HCEC 1CT (cell line): ENCODE data around the gene DNAJC11.
"Not testable (repeated sequence)": the region's sequence is repeated elsewhere in the genome, so short reads cannot be mapped to it uniquely, and the experiment has no call there.

Source experiments
- DNase-seq: peaks from one replicate; pipeline ENCODE4 v3.0.0-alpha.2; 2017

Gene DNAJC11

DNA sequence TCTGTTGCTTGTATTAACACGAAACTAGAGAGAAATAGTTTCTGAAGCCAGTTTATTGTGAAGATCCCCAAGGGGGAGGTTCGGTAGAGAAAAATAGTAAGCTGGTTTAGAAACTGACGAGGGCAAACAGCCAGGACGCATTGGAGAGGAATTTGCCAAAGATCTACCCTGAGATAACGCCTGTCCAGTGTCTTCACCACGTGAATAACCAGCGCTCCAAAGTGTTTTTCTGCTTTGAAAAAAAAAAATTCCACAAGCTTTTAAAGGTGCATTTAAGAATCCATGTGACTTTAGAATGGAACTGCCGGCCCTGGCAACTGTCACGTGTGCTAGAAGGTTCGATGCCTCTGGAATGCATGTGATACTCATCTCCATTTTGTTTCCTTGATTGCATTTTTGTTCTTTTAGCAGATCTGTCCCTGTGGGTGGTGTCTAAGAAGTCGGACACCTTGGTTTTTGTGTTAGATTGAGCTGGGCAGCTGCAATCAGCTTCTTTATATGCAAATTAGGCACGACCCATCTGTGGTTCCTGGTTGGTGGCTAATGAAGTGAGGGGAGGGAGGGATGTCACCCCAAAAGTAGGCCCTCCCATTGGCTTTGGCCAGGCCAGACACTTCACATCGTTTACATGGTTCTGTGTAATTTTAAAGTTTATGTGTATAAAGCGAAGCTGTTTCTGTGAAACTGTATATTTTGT, 78.2 kb downstream of the DNAJC11 start:
- no peak for DNase-seq

DNA sequence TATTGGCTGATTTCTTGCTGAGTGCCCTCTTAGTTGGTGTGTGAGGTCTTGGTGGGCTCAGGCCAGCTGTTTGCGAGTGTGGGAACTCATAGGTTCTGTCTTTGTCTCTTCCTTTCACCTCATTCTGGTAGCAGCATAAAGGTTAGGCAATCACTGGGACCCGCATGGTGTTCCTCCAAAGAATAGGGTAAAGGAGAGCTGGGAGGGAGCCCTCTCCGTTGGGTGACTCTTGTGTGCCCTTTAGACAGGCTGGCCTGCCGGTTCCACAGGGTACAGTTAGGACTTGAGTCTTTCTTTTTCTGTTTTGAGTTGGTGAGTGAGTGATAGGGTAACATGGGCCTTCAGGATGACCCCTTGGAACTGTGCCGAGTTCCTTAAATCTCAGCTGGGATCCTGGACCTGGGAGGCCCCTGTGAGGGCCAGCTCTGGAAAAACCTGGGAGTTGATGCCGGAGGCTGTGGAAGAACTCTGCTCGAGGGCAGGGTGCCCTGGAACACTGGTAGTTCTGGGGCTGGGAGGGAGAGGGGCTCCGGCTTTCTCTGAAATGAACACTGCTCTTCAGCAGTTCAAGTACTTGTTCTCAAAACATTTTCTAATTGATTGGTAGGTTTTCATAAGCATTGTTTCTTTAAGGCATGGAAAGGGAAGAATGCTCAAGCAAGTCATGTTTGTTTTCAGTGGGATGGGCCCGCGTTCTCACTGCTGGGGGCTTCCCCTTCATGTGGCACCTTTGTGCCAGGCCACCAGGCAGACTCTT, 79.0 kb downstream of the DNAJC11 start:
- no peak for DNase-seq

DNA sequence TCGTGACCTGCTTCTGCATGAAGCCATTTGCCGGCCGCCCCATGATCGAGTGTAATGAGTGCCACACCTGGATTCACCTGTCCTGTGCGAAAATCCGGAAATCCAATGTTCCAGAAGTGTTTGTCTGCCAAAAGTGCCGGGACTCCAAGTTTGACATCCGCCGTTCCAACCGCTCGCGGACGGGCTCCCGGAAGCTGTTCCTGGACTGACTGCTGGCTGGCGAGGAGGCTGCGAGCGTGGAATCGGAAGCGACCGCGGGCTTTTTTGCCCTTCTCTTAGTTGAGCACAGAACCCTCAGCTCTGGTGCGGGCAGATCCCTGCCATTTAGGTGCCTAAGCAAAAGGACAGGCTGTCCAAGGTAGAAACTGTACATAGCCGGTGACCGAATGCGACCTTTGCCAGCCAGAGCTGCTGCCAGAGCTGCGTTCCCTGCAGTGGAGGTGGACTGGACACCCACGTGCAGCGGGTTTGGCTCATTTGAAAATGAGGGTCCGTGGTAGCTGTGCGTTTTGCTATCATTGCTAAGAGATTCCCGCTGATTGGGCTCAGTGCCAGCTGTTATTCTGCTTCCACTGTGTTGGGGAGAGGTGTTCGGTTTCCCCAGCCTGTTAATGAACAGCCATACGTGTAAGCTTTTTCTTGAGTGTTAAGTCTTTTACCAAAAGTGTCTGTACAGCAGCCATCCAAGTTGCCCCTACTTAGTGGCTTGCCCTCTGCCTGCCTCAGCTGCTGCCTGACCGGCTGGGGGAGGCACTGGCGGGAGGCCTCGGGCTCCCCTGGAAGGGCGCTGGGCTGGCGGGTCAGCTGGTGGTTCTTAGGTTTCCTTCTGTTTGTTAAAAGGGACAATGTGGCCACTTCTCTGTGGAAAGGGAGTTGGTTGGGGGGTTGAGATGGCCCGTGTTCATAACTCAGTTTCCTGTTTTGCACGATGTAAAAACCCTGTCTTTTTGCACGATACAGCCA, 79.9 kb downstream of the DNAJC11 start:
- no peak for DNase-seq

DNA sequence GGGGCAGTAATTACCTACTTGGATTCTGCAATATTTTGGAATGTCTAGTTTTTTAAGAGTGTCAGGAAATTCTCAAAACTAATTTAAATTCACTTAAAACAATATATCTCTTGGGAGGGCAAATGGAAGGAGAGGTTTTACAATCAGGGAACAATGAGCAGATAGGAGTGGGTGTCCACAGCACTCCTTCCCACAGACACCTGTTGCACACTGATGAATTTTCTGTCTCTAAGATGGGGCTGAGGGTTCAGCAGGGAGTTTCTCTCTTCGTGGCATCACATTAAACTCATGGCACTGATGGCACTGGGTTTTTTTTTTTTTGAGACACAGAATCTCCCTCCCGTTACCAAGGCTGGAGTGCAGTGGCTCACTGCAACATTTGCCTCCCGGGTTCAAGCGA, 82.6 kb downstream of the DNAJC11 start:
- no peak for DNase-seq

DNA sequence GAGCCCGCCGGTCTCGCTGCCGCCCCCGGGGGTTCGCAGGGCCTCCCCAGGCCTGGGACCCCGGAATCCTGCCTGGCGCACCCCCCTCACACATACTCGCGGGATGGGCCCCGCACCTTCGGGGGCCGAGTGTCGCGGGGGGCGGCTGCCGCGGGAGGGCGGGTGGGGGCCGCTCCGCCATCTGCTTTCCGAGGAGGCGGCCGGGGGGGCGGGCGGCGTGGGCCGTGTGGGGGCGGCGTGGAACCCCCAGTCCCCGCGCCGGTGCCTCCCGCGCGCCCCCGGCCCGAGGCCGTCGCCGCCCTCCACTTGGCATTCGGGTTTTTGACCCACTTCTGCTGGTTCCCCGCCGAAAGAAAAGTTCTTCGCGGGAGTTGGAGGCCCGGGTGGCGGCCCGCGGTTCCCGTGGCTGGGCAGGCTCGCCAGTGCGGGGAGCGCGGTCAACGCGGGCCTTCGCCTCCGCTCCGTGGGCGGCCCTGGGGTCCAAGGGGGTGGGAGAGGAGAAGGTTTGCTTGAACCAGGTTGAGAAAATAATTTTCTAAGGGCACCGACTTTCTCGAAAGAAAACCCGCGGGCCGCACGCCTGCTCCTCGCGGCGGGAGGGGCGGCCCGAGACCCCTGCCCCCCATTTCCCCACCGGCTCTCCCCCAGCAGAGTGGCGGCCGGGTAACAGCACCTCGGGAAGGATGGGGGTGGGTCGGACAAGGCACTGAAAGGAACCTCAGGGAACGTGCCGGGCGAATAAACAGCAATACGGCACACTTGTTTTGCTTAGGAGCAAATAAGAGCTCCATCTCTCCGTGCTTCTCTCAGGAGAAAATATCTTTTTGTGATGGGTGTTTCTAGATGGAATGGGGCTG, 86.5 kb downstream of the DNAJC11 start:
- peak; percentile 15 for DNase-seq

DNA sequence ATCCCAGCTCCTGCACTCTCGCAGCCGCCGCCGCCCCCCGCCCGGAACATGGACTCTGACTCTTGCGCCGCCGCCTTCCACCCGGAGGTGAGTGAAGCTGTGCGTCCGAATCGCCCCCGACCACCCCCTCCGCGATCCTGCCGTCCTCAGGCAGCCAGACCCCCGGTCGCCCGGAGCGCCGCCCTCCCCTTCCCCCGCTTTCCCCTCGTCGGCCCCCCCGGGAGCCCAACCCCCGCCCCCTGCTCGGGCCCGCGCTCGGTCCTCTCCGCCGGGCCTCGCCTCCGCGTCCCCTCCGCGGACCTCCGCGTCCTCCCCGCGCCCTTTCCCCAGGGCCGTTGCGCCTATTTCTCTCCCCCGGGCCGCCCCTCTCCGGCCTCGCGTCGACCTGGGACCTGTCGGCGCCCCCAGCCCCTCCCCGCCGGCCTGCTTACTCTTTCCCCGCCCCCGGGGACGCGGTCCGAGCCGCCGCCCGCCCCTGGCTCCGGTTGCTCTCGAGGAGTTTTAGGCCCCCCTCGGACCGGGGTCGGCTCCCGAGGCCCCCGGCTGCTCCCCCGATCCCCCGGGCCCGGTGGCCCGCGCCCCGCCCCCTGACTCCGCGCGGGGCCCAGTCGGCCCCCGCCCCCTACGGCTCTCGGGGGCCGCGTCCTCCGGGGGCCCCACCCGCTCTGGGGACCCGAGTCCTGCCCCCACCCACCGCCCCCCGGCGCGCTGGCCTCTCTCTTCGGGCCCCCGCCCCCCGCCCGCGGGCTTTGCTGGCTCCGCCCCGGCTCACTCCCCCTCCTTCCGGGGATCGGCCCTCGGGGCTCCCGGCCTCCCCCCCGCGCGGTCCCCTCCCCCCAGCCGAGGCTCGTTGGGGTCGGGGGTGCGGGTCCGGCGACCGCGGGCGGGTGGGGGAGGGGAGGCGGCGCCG, 87.3 kb downstream of the DNAJC11 start:
- DNase-seq: no peak

DNA sequence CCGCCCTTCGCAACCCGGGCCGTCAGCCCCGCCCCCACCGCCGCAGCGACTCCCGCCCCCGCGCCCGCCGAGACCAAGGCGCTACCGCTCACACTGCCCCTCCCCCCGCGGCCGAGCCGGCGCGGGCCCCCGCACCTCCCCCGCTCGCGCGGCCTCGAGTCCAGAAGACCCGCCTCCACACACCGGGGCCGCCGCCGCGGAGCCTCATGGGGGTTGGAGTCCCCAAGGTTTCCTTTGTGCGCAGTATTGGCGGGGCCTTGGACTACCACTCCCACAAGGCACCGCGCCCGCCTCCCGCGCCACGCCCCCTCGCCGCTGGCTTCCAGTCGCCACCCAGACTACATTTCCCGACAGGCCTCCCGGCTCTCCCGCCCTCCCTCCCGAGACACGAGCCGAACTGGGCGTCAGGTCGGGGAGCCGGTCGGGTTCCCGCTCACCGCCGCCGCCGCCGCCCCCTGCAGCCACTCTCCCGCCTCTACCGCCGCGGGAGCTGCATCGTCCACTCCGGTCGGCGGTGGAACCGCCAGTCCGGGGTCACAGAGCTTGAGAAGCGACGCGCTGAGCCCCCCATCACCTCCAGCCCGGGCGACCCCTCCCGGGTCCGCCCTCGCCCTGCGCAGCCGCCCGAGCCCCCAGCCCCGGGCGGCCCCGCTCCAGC, 88.1 kb downstream of the DNAJC11 start, which contains the start of gene PHF13:
Gene PHF13 (plus strand): TSS at position 371 of the 658 bp plus-strand sequence. CDS start 336 bp downstream, outside the sequence.
- DNase-seq: peak; percentile 99

DNA sequence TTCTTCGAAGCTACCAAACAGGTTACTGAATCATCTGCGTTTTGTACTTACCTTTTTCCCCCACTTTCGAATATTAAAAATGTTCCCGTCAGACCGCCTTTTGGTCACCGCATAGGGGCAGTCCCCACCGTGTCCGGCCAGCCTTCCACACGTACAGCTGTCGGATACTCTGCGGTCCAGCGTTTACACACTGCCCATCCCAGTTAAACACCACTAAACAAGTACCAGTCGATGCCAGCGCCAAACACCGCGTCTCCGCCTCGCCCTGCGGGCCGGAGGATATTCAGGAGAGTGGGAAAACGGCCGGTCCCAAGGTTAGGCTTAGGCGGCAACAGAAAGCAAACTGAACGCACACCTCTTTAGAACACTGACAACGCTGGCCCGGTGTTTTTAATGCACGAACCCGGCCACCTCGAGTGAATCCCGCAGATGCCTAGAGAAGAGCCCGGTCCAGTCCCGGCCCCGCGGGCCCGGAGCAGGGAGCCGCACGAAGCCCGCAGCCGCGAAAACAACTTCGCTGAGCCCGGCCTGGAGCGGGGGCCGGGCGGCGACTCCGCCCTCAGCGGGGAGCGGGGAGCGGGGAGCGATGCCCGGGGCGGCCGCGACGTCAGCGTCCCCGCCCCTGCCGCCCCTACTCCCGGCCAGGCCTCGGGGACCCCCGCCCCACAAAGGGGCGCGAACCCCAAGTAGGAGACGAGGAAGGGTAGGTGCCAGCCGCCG, 88.8 kb downstream of the DNAJC11 start:
- DNase-seq: peak; percentile 38

DNA sequence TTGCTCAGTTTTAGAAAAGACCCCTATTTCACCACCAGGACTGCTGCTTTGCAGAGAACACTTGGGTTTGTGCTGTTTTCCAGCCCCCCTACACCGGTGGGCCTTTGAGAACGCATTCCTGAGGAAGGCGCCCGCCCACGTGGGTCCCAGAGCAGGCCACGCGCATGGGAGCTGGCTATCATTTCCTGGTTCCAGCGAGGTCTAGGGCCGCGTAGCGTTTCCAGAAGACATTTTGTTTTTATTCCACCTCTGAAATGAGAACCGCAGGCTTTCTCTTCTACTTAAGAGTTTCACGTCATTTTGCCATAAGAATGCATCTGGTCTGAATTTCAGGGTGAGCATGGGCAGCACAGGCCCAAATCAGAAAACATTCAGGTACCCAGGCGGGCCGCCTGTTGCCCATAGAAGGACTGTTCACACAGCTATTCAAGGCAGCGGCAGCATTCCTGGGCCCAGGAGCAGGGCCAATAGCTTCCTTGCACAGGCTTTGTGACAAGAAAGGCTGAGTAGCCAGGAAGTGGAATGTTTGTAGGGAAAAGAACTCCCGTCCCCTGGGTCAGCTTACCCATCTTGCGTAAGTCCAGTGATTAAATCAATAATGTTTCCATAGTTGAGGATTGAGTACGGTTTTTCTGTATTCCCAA, 97.6 kb downstream of the DNAJC11 start:
- peak; percentile 80 for DNase-seq

DNA sequence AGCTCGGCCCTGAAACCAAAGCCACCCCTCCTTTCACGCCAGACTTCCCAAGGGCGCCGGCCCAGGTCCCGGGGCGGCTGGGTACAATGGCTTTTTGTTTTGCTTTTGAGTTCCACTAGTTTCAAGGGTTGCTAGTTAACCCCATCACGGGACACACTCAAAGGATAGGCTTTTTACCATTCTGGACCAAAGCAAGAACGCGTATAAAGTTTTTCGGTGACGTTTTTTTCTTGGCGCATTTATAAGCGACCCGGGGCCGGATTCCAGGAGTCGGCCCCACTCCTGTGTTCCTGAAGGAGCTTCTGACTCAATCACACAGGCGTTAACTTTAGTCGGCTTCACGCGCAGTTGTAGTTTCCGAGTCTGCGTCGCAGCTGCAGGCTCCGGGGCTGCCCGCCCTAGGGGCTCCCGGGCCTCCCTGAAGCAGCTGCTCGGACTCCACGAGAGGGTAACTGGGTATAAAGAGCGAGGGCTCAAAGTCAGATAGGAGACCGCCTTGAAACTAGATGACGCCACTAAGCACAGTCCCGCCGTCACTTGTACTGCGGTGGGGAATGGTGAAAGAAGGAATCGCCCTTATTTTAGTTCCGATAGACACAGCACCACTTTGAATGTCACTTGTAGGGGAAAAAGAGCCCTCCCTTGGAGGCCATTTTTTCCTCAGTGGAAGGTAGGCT, 98.2 kb downstream of the DNAJC11 start:
- peak; percentile 71 for DNase-seq

DNA sequence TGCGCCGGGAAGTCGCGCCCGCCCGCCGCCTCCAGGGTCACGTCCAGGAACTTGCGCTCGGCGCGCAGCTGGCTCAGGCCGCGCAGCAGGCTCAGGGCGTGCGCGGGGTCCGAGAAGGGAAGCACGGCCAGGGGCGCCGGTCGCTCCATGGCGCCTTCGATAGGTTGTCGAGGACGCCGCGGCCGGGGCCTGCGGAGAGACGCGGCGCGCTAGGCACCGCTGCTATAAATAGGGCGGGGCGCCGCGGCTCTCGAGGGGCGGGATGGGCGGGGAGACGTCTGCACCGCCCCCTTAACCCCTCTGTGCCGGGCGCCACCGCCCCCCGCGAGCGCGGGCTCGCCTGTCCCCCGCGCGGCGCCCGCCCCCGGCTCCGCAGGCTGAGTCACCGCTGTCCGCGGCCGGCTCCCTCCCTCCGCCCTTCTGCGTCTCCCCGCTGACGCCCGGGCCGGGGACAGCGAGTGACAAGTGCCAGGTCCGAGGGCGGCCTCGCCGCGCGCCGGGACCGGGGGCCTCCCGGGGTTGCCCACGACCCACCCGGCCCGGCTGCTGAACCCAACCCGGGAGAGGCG, 98.9 kb downstream of the DNAJC11 start, which contains the start of gene KLHL21:
Gene KLHL21 (minus strand): TSS at position 201 of the 569 bp plus-strand sequence. CDS start 52 bp downstream, at position 149.
- DNase-seq: peak; percentile 93

DNA sequence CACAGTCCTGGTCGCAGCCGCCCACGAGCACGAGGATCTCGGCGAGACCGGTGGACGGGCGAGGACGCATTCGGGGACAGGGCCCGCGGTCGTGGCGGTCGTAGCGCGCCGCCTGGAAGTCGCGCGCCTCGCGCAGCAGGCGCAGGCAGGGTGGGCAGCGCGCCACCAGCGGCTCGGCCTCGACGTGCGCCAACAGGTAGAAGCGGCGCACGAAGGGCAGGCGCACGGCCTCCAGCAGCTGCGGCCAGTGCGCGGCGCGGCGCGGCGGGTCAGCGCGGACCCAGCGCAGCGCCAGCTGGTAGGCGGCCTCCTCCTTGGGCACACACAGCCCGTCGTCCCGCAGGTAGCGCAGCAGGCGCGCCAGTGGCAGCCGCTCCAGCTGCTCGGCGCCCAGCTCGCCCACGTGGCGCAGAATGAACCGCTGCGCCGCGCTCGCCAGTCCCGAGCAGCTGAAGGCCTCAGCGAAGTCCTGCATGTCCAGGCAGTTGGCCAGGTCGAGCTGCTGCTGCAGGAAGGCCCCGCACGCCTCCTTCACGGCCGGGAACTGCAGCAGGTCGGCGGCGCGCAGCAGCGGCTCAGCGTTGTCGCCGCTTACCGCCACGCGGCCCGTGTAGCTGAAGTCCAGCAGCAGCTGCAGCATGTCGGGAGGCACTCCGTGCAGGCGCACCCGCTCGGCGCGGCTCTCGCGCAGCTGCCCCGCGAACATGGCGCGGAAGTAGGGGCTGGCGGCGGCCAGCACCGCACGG, 99.5 kb downstream of the DNAJC11 start:
- peak; percentile 22 for DNase-seq

DNA sequence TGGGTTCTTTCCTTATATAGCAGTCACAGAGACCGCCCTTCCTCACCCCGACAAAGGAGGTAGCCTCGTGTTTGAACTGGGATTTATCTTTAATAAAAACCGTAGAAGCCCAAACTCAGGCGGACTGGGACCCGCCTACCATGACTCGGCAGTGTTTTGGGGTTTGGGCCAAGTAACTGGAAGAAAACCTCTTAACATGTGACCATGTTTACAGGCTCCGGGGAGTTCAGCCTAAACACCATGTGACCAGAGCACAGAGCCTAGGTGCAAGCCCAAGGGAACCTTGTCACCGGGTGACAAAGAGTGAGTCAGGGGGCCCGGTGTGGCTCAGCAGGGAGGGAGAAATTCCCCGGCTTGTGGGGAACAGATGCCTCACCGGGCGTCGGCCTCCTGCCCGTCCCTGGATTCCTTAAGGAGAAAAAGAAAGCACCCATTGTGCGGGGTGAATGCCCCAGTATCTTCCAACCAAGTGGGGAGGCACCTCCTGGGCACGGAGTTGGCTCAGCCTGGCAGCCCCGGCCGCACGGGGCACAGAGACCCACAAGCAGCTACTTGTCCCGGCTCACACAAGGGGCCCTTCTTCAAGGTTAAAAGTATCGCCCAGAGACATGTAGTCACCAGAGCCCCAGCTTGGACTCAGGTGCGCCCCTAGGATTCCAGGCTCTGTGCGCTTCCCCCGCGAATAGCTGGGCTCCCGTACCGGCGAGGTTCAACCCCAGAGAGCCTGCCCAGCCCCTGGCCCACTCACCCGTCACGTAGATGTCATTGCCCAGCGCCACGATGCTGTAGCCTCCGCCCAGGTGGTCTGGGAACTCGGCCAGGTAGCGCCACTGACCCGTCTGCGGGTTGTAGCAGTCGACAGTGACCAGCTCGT, 100.3 kb downstream of the DNAJC11 start:
- DNase-seq: peak; percentile 97

DNA sequence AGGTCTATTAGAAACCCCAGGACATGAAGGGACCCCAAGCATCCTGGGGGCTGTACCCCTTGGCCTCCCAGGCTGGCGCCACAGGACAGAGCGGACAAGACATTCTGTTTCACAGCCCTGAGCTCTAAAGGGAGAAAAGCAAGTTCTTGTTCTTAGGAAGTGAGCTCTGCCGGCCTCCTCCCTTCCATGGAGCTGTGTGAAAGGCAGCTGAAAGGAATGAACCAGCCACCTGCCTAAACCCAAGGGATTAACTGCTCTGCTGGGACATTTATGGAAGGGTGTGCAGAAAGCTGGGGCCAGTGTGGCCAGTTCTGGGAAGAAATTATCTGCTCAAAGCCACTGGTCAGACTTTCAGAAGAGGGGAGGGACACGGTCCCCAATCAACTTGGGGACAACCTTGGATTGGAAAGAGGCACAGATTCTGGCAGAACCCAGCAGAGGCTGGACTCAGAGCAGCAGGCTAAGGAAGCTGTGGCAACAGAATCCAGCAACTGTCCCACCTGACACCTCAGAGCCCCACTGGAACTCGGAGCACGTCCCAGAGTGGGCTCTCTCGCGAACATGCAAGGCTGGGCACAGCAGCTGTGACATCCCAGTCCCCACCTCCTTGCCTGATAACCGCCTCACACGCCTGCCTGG, 101.1 kb downstream of the DNAJC11 start:
- DNase-seq: no peak

DNA sequence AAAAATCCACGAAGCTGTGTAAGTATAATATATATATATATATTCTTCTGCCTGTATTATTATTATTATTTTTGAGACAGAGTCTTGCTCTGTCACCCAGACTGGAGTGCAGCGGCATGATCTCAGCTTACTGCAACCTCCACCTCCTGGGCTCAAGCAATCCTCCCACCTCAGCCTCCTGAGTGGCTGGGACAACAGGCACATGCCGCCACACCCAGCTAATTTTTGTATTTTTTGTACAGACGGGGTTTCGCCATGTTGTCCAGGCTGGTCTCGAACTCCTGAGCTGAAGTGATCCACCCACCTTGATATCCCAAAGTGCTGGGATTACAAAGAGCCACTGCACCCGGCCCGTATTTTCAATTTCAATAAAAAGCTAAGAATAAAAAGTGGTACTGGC, 101.6 kb downstream of the DNAJC11 start:
- DNase-seq: not testable (repeated sequence)
